SH-SY5Y (cell line): Measurements from ENCODE around the gene TSPAN18.

Source experiments
- GATA2 ChIP-seq: IDR thresholded peaks from 2 replicates; pipeline ENCODE4 v1.6.1; 2011; ENCODE audit warnings: mild to moderate bottlenecking, low read depth, low read length
- GATA3 ChIP-seq: IDR thresholded peaks from 2 replicates; pipeline ENCODE4 v1.6.1; 2011; ENCODE audit warnings: low read depth, mild to moderate bottlenecking, low read length, moderate library complexity

- no peak for TF ChIP-seq GATA3
- no peak for TF ChIP-seq GATA2
Measured at GRCh38 chr11:44855493-44855849, 128.7 kb downstream of the TSPAN18 start.
